ENCODE results near the gene USP7. TPM values are rescaled to one million over a fixed set of nuclear protein-coding genes. Genes with fewer than 3 reads are reported as not detected.

USP7 gene
- total and polyA plus RNA-seq, 4 donors: 13.7 to 85.6 (median 37.7) TPM

DNA sequence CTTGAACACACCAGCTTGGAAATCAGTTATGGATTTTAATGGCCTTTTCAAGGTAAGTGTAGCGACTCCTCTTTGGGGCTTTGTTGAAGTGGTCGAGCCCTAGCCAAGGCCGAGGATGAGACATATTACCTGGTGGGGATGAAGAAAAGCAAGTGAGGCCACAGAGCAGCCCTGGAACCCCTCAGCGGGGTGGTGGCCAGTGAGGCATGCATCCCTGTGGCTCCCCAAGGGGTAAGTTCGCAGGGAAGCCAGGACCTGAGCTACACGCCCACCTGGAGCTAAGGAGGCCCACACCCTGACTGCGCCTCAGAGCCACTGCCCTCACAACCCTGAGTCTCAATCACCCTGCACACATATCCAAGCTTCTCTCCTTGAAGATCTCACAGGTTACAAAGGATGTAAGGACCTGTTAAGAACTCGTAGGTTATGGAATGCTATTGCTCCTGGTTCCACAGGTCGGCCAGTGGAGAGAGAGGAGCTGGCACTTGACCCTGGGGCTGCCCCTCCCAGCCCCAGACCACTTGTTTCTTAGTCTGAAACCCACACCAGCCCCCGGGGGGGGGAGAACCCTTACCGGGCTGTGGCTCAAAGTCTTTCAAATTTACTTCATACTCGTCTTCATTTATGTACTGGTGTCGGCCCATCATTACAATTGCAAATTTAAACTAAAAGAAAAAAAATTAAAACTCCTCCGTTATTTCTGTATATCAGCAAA is 69.6 kb downstream of the USP7 start (continued):
- TF ChIP-seq, protein P1, sequence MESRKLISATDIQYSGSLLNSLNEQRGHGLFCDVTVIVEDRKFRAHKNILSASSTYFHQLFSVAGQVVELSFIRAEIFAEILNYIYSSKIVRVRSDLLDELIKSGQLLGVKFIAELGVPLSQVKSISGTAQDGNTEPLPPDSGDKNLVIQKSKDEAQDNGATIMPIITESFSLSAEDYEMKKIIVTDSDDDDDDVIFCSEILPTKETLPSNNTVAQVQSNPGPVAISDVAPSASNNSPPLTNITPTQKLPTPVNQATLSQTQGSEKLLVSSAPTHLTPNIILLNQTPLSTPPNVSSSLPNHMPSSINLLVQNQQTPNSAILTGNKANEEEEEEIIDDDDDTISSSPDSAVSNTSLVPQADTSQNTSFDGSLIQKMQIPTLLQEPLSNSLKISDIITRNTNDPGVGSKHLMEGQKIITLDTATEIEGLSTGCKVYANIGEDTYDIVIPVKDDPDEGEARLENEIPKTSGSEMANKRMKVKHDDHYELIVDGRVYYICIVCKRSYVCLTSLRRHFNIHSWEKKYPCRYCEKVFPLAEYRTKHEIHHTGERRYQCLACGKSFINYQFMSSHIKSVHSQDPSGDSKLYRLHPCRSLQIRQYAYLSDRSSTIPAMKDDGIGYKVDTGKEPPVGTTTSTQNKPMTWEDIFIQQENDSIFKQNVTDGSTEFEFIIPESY (IDR thresholded peaks at IDR 0.05): no peak
- no peak for TF ChIP-seq SP1 (IDR thresholded peaks at IDR 0.05)
- TF ChIP-seq HNF4G (IDR thresholded peaks at IDR 0.05): no peak
- no peak for TF ChIP-seq YY1 (IDR thresholded peaks at IDR 0.05)

DNA sequence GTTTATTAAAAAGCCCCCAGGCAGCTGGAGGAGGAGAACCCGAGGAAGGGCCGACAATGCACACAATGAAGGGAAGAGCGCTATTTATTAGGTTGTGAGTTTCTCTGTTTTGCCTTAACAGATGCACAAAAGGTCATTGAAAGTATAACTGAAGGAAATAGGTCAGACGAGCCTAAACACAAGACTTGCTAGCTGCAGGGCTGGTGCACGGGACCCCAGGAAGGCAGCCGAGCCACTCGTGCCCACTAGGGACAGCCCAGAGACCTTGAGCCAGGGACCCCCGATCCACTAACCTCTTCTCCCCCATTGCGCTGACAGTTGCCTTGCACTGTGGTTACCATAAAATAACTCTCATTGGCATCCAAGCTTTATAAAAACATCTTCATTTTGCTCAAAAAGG is 70.3 kb downstream of the USP7 start:
- Histone ChIP-seq H3K4me1 (ENCODE audit: control insufficient read depth in 4 of 4, insufficient read depth in 4 of 4, low read length in 3 of 4) (no peaks in the 10 kb centered on the region), H3K36me3 (ENCODE audit: control insufficient read depth in 4 of 4, insufficient read depth in 3 of 4, low read depth in 1 of 4, low read length in 3 of 4) (peaks cover 10 to 74% (median 55%) of the 10 kb centered on the region in 4 donors), H3K27me3 (ENCODE audit: control insufficient read depth in 4 of 4, insufficient read depth in 4 of 4, low read length in 3 of 4) (no peaks in the 10 kb centered on the region), H3K9me3 (ENCODE audit: control insufficient read depth in 4 of 4, low read length in 3 of 4) (no peaks in the 10 kb centered on the region), H3K27ac (ENCODE audit: low read depth in 1 of 2, low read length in 2 of 2) (no peak overlapping the region), H3K9ac (ENCODE audit: low read depth in 1 of 2, low read length in 2 of 2) (no peak overlapping the region), H3K4me3 (ENCODE audit: low read depth in 1 of 3, low read length in 3 of 3) (no peak overlapping the region)
- no peak for TF ChIP-seq JUND (IDR thresholded peaks at IDR 0.05)
- TF ChIP-seq RAD21 (IDR thresholded peaks at IDR 0.05): no peak
- no peak for TF ChIP-seq REST (IDR thresholded peaks at IDR 0.05)
- 88% methylated on average over 9 of the region's 9 CpGs for WGBS
- no peak for DNase-seq (ENCODE audit: low spot score)

GRCh38 chr16:8892101-8892575 is 71.6 kb downstream of the USP7 start:
- H3K36me3 ChIP-seq (ENCODE audit: control insufficient read depth in 4 of 4, insufficient read depth in 3 of 4, low read depth in 1 of 4, low read length in 3 of 4): peaks cover 8 to 63% (median 45%) of the 10 kb centered on the region in 4 donors
- H3K4me1 ChIP-seq (ENCODE audit: control insufficient read depth in 4 of 4, insufficient read depth in 4 of 4, low read length in 3 of 4): no peaks in the 10 kb centered on the region
- no peaks in the 10 kb centered on the region for H3K9me3 ChIP-seq (ENCODE audit: control insufficient read depth in 4 of 4, low read length in 3 of 4)
- H3K27ac ChIP-seq (ENCODE audit: low read depth in 1 of 2, low read length in 2 of 2): no peak overlapping the region
- H3K9ac ChIP-seq (ENCODE audit: low read depth in 1 of 2, low read length in 2 of 2): no peak overlapping the region
- H3K27me3 ChIP-seq (ENCODE audit: control insufficient read depth in 4 of 4, insufficient read depth in 4 of 4, low read length in 3 of 4): no peaks in the 10 kb centered on the region
- DNase-seq (ENCODE audit: low spot score): no peak
- H3K4me3 ChIP-seq (ENCODE audit: low read depth in 1 of 3, low read length in 3 of 3): no peak overlapping the region
- 88% methylated on average over 16 of the region's 16 CpGs for WGBS
- TF ChIP-seq GABPA (IDR thresholded peaks at IDR 0.05 in 1 of 2, conservative IDR thresholded peaks at IDR 0.05 in 1 of 2): no peak
- TF ChIP-seq HNF4A (conservative IDR thresholded peaks at IDR 0.05): no peak
- no peak for TF ChIP-seq FOXA1 (IDR thresholded peaks at IDR 0.05)
- no peak for TF ChIP-seq RXRA (IDR thresholded peaks at IDR 0.05)
- TF ChIP-seq TAF1 (conservative IDR thresholded peaks at IDR 0.05): no peak
- TF ChIP-seq REST (IDR thresholded peaks at IDR 0.05): no peak
- no peak for TF ChIP-seq FOXA2 (IDR thresholded peaks at IDR 0.05)
- TF ChIP-seq, protein P2, sequence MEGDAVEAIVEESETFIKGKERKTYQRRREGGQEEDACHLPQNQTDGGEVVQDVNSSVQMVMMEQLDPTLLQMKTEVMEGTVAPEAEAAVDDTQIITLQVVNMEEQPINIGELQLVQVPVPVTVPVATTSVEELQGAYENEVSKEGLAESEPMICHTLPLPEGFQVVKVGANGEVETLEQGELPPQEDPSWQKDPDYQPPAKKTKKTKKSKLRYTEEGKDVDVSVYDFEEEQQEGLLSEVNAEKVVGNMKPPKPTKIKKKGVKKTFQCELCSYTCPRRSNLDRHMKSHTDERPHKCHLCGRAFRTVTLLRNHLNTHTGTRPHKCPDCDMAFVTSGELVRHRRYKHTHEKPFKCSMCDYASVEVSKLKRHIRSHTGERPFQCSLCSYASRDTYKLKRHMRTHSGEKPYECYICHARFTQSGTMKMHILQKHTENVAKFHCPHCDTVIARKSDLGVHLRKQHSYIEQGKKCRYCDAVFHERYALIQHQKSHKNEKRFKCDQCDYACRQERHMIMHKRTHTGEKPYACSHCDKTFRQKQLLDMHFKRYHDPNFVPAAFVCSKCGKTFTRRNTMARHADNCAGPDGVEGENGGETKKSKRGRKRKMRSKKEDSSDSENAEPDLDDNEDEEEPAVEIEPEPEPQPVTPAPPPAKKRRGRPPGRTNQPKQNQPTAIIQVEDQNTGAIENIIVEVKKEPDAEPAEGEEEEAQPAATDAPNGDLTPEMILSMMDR (IDR thresholded peaks at IDR 0.05; ENCODE audit: low read depth, low read length, missing input control): no peak
- TF ChIP-seq HNF4G (IDR thresholded peaks at IDR 0.05): no peak
- TF ChIP-seq, protein P3, sequence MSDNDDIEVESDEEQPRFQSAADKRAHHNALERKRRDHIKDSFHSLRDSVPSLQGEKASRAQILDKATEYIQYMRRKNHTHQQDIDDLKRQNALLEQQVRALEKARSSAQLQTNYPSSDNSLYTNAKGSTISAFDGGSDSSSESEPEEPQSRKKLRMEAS (IDR thresholded peaks at IDR 0.05): no peak
- no peak for TF ChIP-seq RAD21 (IDR thresholded peaks at IDR 0.05)
- TF ChIP-seq ATF3 (IDR thresholded peaks at IDR 0.05): no peak
